Brain microvascular endothelial cell (primary cell): ENCODE results near the gene GPHN.

ENCODE experiments used
- DNase-seq: peaks from one replicate; pipeline ENCODE4 v3.0.0-alpha.2; 2020
- H3K27ac ChIP-seq: fragments of 250-450 bp; sonication (Bioruptor Pico); 2 replicates; pipeline ENCODE4 v1.5.1; 2020; ENCODE audit warnings: mild to moderate bottlenecking, moderate library complexity
- H3K27me3 ChIP-seq: fragments of 250-450 bp; sonication (Bioruptor Pico); replicated peaks from 2 replicates; pipeline ENCODE4 v1.5.1; 2020; ENCODE audit warnings: mild to moderate bottlenecking
- H3K36me3 ChIP-seq: fragments of 250-450 bp; sonication (Bioruptor Pico); replicated peaks from 2 replicates; pipeline ENCODE4 v1.5.1; 2020; ENCODE audit warnings: mild to moderate bottlenecking
- H3K4me3 ChIP-seq: 2 replicates; pipeline ENCODE4 v1.5.1; 2011; ENCODE audit warnings: low read depth, mild to moderate bottlenecking, control low read depth, low read length, moderate library complexity
- in situ Hi-C: cut with HindIII; loops from 2 replicates; pipeline ENCODE4 v1.10.0; 2017; ENCODE audit warnings: low sequenced_read_pairs, low pct_ligation_motif_present
- TF ChIP-seq, protein P1 (sequence below): IDR thresholded peaks from 2 replicates; pipeline ENCODE4 v1.5.1; 2011; ENCODE audit warnings: low read depth, mild to moderate bottlenecking, moderate library complexity, low read length, control low read depth, inconsistent platforms; ENCODE audit errors: missing control alignments

The GPHN gene

DNA sequence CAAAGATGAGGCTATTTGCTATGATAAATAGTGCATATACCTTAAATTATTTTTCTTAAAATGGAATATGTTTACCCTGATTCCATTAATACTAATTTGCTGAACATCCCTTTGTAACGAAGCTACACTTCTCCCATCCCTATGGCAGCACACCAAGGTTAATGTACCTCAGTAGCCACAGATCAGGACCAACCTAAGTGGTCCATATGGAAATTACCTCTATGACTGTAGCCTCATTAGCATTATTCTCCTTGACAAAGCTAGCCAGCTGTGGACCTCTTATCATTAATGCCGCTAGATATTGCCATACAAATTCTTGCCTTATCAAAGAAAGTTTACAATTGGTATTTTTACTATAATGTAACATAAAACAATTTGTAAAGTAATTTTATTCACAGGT lies 604.4 kb downstream of the GPHN start:
- in situ Hi-C loops, result no loop called here
- H3K27ac ChIP-seq, result no peak overlapping the region
- H3K27me3 ChIP-seq, result no peaks in the 10 kb centered on the region
- H3K36me3 ChIP-seq, result no peaks in the 10 kb centered on the region
- TF ChIP-seq, protein P1, sequence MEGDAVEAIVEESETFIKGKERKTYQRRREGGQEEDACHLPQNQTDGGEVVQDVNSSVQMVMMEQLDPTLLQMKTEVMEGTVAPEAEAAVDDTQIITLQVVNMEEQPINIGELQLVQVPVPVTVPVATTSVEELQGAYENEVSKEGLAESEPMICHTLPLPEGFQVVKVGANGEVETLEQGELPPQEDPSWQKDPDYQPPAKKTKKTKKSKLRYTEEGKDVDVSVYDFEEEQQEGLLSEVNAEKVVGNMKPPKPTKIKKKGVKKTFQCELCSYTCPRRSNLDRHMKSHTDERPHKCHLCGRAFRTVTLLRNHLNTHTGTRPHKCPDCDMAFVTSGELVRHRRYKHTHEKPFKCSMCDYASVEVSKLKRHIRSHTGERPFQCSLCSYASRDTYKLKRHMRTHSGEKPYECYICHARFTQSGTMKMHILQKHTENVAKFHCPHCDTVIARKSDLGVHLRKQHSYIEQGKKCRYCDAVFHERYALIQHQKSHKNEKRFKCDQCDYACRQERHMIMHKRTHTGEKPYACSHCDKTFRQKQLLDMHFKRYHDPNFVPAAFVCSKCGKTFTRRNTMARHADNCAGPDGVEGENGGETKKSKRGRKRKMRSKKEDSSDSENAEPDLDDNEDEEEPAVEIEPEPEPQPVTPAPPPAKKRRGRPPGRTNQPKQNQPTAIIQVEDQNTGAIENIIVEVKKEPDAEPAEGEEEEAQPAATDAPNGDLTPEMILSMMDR, result no peak
- DNase-seq, result no peak
- no peak overlapping the region for H3K4me3 ChIP-seq

DNA sequence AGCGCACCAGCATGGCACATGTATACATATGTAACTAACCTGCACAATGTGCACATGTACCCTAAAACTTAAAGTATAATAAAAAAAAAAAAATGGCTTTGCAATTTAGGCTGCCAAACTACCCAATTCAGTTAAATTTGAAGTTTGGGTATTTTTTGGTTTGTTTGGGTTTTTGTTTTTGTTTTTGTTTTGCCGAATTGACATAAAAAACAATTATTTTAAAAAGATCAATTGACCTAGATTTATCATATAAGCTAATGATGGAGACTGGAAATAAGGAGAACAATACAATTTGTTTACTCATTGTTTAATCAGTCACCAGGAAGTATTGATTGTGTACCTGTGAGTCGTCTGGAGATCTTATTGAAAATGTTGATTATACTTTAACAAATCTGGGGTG lies 619.2 kb downstream of the GPHN start:
- H3K27ac ChIP-seq, result no peak overlapping the region
- DNase-seq, result no peak
- in situ Hi-C loops, result no loop called here
- H3K4me3 ChIP-seq, result no peak overlapping the region
- TF ChIP-seq, protein P1, result no peak
- no peaks in the 10 kb centered on the region for H3K36me3 ChIP-seq
- H3K27me3 ChIP-seq, result no peaks in the 10 kb centered on the region

DNA sequence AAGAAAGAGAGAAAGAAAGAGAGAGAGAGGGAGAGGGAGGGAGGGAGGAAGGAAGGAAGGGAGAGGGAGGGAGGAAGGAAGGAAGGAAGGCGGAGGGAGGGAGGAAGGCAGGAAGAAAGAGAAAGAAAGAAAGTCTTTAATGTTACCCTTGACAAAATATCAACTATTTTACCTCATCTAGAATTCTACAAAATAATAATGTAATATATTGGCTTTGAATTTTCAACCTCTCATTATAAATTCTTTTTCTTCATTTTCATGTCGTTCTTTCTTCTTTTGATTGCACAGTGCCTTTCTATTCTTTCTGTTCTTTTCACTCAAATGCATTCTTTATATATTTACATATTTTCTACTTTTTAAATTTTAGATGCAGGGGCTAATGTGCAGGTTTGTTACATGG lies 621.8 kb downstream of the GPHN start:
- Histone ChIP-seq H3K36me3 (no peaks in the 10 kb centered on the region), H3K4me3 (no peak overlapping the region), H3K27ac (no peak overlapping the region), H3K27me3 (no peaks in the 10 kb centered on the region)
- DNase-seq, result no peak
- in situ Hi-C loops, result no loop called here
- TF ChIP-seq, protein P1, result no peak

DNA sequence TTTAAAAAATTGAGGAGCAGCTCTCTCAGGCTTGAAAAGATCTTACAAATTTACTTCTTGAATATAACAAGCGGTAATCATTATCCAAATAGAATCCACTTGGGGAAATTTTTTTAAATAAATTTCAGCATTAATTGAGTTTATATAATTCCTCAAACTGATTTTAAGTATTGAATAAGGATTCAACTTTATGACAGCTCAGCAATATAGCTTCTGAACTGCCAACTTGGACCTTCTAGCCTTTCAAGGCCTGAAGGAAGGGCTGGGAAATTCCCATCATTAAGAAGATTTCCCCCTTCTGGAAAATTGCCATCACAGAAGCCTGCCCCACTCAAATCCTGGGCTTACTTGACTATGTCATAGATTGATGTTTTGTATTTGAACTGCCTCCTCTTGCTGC lies 623.7 kb downstream of the GPHN start:
- Histone ChIP-seq H3K27ac (no peak overlapping the region), H3K36me3 (no peaks in the 10 kb centered on the region), H3K4me3 (no peak overlapping the region), H3K27me3 (no peaks in the 10 kb centered on the region)
- DNase-seq, result no peak
- TF ChIP-seq, protein P1, result no peak
- in situ Hi-C loops, result no loop called here

DNA sequence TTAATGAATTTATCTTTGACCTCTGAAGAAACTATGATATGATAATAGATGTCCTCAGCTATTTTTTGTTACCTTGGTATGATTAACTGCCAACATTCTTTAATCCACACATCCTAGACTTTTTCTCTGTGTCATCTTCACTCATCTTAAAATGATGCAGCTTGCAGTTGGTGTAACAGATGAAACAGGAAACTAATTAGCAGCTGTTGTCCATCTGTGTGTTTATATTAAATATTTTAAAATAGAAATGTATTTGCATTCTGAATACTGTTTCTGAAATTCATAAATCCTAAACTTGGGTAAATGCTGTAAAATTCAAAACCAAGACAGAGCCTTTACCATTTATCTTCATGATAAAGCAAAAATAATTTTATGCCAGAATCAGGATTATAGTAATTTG lies 625.2 kb downstream of the GPHN start:
- Histone ChIP-seq H3K27me3 (no peaks in the 10 kb centered on the region), H3K27ac (no peak overlapping the region), H3K4me3 (no peak overlapping the region), H3K36me3 (no peaks in the 10 kb centered on the region)
- TF ChIP-seq, protein P1, result no peak
- DNase-seq, result no peak
- in situ Hi-C loops, result no loop called here

DNA sequence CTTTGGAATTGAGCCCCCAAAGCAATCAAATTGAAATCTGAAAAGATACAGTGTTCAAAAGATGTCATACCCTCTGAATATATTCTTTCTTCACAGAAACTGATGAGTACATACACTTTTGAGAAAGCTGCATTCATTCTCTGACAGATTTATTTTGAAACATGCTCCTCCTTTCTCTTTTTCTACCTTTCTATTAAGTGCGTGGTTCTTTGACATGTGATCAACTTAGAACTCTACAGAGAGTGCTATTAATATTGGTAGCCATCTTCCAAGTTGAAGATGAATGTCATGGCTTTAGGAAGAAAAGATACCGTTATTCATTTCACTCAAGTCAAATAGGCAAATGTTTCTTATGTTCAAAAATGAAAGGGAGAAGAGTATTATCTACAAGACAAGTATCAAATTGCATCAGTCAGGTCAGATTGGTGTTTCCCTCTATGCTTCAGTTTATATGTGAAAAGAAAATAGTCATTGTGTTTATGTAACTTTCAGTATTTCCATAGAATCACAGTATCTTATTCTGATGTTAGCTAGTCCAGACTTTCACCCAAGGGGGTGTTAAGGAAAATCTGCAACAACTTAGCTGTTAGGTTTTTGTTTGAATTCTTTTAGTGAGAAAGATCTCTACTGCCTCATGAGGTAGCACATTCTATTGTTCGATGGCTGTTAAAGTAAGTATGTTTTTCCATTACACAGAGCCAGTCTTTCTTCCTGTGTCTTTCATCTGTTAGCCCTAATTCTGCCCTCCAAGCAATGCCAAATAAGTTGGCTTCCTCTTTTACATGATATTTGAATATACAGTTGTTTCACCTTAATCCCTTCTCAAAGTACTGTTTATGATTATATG lies 625.9 kb downstream of the GPHN start:
- DNase-seq, result no peak
- Histone ChIP-seq H3K27ac (no peak overlapping the region), H3K4me3 (no peak overlapping the region), H3K36me3 (no peaks in the 10 kb centered on the region), H3K27me3 (no peaks in the 10 kb centered on the region)
- in situ Hi-C loops, result no loop called here
- TF ChIP-seq, protein P1, result no peak
